B cell (primary cell): ENCODE results near the gene KCNJ6.

Source experiments
- EZH2 ChIP-seq: IDR thresholded peaks from 2 replicates; pipeline ENCODE4 v1.6.1; 2012; ENCODE audit warnings: borderline replicate concordance, low read depth, mild to moderate bottlenecking, moderate library complexity, low read length; ENCODE audit not compliant: insufficient read depth, poor library complexity, severe bottlenecking
- TF ChIP-seq, protein P1 (sequence below): fragments of 200-600 bp; IDR thresholded peaks from one replicate; pipeline ENCODE4 v1.8.0; 2022; ENCODE audit warnings: antibody characterized with exemption, mild to moderate bottlenecking

DNA sequence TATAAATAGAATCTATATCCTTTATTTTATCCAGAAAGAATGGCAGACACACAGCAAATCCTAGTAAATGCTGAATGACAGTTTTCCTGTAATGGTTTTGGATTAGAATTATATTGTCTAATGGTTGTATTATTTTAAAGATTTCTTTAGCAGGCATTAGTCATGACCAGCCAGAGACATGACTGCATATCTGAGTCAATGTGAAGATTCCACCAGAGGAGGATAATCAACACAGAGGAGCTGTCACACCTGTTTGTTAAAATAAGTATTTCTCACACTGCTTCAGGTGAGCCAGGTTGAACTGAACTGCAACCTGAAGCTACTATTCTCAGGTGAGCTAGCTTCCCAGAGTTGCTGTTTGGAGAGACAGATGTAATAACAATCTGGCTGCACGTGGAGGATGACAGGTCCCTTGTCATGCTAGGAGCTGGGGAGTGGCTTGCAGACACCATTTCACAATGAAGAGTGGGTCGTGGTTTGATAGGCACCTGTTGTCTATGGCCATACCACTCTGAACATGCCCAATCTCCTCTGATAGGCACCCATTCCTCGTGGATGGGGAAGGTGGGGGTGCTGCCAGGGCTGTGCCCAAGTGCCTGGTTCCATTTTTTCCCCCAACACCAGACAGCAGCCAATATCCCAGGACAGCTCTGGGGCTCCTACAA, 94.3 kb downstream of the KCNJ6 start:
- no peak for TF ChIP-seq EZH2
- TF ChIP-seq, protein P1, sequence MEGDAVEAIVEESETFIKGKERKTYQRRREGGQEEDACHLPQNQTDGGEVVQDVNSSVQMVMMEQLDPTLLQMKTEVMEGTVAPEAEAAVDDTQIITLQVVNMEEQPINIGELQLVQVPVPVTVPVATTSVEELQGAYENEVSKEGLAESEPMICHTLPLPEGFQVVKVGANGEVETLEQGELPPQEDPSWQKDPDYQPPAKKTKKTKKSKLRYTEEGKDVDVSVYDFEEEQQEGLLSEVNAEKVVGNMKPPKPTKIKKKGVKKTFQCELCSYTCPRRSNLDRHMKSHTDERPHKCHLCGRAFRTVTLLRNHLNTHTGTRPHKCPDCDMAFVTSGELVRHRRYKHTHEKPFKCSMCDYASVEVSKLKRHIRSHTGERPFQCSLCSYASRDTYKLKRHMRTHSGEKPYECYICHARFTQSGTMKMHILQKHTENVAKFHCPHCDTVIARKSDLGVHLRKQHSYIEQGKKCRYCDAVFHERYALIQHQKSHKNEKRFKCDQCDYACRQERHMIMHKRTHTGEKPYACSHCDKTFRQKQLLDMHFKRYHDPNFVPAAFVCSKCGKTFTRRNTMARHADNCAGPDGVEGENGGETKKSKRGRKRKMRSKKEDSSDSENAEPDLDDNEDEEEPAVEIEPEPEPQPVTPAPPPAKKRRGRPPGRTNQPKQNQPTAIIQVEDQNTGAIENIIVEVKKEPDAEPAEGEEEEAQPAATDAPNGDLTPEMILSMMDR = no peak
